HepG2 (cell line): ENCODE measurements around the gene ACSL6. TPM values are rescaled to one million over a fixed set of nuclear protein-coding genes. Genes with fewer than 3 reads are reported as not detected.

Experiments
- ATAC-seq: fragments of 200-7000 bp; cut with Tn5 transposase; 3 replicates; pipeline ENCODE4 v1.9.1; 2020; ENCODE audit warnings: mild to moderate bottlenecking, moderate library complexity
- BruUV-seq: library from RNA; stranded (reverse); fragments of 400-500 nt; replicated peaks from 2 replicates; lab custom pipeline; 2021; lab: Mats Ljungman, UMichigan
- CTCF ChIA-PET: fragments of 300-600 bp; formaldehyde crosslinking; extraction: SDS; loops from one replicate; lab custom pipeline; 2021; ENCODE audit warnings: low total read pairs, inconsistent platforms, low intra/inter-chr PET ratio; lab: Yijun Ruan, JAX
- POLR2A ChIA-PET: fragments of 350-600 bp; sonication (Branson Sonifier 250); formaldehyde crosslinking; loops from one replicate; lab custom pipeline; 2020; ENCODE audit warnings: antibody characterized with exemption, inconsistent platforms; lab: Yijun Ruan, JAX
- DNase-seq: peaks from one replicate; pipeline ENCODE4 v3.0.0-alpha.2; 2015; ENCODE audit warnings: low spot score
- FAIRE-seq: peaks from 3 replicates; lab custom pipeline; 2011; peaks lifted over from hg19 to GRCh38; lab: Jason Lieb, UNC
- H2AFZ ChIP-seq: one replicate; pipeline ENCODE4 v1.6.1; 2011; ENCODE audit warnings: low read length, inconsistent platforms
- H3K27ac ChIP-seq: fragments of 300-600 bp; 3 replicates; pipeline ENCODE4 v1.8.0; 2011; ENCODE audit warnings: mixed run types, mild to moderate bottlenecking, mixed read lengths, low read length, inconsistent platforms; ENCODE audit not compliant: insufficient read depth; ENCODE audit errors: extremely low read length
- H3K27me3 ChIP-seq, 2 experiments: fragments of 200-600 bp in 1 of 2; 2 replicates in 1 of 2; 3 replicates in 1 of 2; pipeline versions ENCODE4 v1.6.0 to v1.8.0; 2011; ENCODE audit warnings: low read length in 2 of 2, mild to moderate bottlenecking in 2 of 2, moderate library complexity in 2 of 2, inconsistent platforms in 1 of 2; ENCODE audit not compliant: insufficient read depth in 2 of 2, control insufficient read depth in 1 of 2
- H3K36me3 ChIP-seq, 2 experiments: fragments of 200-600 bp in 1 of 2; replicated peaks in 1 of 2; 2 replicates in 1 of 2; 3 replicates in 1 of 2; pipeline versions ENCODE4 v1.5.1 to v1.8.0; 2011; ENCODE audit warnings: low read length in 2 of 2, inconsistent platforms in 1 of 2; ENCODE audit not compliant: insufficient read depth in 2 of 2, control insufficient read depth in 1 of 2
- H3K4me1 ChIP-seq: 2 replicates; pipeline ENCODE4 v1.5.1; 2012; ENCODE audit warnings: low read length, inconsistent platforms; ENCODE audit not compliant: insufficient read depth
- H3K4me2 ChIP-seq: 2 replicates; pipeline ENCODE4 v1.6.0; 2011; ENCODE audit warnings: low read depth, low read length, inconsistent platforms
- H3K4me3 ChIP-seq, 3 experiments: fragments of 200-600 bp in 1 of 3; sonication (generic), shearing (Covaris generic) in 1 of 3; replicated peaks in 1 of 3; 2 replicates each; pipeline ENCODE4 v1.5.1; 2011 to 2016; ENCODE audit warnings: low read length in 3 of 3, inconsistent platforms in 2 of 3, low read depth in 2 of 3, mild to moderate bottlenecking in 2 of 3, control low read depth in 1 of 3, mixed read lengths in 1 of 3; ENCODE audit not compliant: insufficient read depth in 1 of 3
- H3K79me2 ChIP-seq: one replicate; pipeline ENCODE4 v1.6.1; 2011; ENCODE audit warnings: low read length, inconsistent platforms; ENCODE audit not compliant: insufficient read depth
- H3K9ac ChIP-seq: 2 replicates; pipeline ENCODE4 v1.6.0; 2011; ENCODE audit warnings: mild to moderate bottlenecking, low read depth, low read length, inconsistent platforms; ENCODE audit not compliant: insufficient read depth
- H3K9me3 ChIP-seq: 2 replicates; pipeline ENCODE4 v1.5.1; 2012; ENCODE audit warnings: mild to moderate bottlenecking, low read length
- H4K20me1 ChIP-seq: 2 replicates; pipeline ENCODE4 v1.6.0; 2011; ENCODE audit warnings: inconsistent platforms, mild to moderate bottlenecking, low read length, moderate library complexity; ENCODE audit not compliant: insufficient read depth
- BRF2 ChIP-seq: sonication (generic); formaldehyde crosslinking; IDR thresholded peaks from 2 replicates; pipeline ENCODE4 v1.8.1; 2022; ENCODE audit warnings: mild to moderate bottlenecking, missing genetic modification reagents
- DMAP1 ChIP-seq: IDR thresholded peaks from 2 replicates; pipeline ENCODE4 v1.6.1; 2016
- GABPB1 ChIP-seq: IDR thresholded peaks from 2 replicates; pipeline ENCODE4 v1.6.1; 2016; ENCODE audit warnings: mild to moderate bottlenecking, missing genetic modification reagents, moderate library complexity, missing compliant biosample characterization
- REXO4 ChIP-seq: sonication (generic); formaldehyde crosslinking; IDR thresholded peaks from 2 replicates; pipeline ENCODE4 v1.8.0; 2022; ENCODE audit warnings: missing genetic modification reagents, mild to moderate bottlenecking, borderline replicate concordance
- SRSF4 ChIP-seq: fragments of 200-400 bp; formaldehyde crosslinking; IDR thresholded peaks from one replicate; pipeline ENCODE4 v1.6.1; 2018; ENCODE audit warnings: mild to moderate bottlenecking, low read depth, low read length, moderate library complexity; ENCODE audit not compliant: poor library complexity, severe bottlenecking
- THAP9 ChIP-seq: sonication (generic); formaldehyde crosslinking; IDR thresholded peaks from 2 replicates; pipeline ENCODE4; 2020; ENCODE audit warnings: missing genetic modification reagents, mild to moderate bottlenecking, borderline replicate concordance
- ZNF143 ChIP-seq: sonication (generic); formaldehyde crosslinking; IDR thresholded peaks from 2 replicates; pipeline ENCODE4 v1.4.0; 2020; ENCODE audit warnings: missing genetic modification reagents
- ZNF337 ChIP-seq: sonication (generic); formaldehyde crosslinking; IDR thresholded peaks from 2 replicates; pipeline ENCODE4 v1.5.1; 2020; ENCODE audit warnings: missing genetic modification reagents, low read depth, mild to moderate bottlenecking, borderline replicate concordance
- ZNF724P ChIP-seq: sonication (generic); formaldehyde crosslinking; IDR thresholded peaks from 2 replicates; pipeline ENCODE4 v1.8.0; 2022; ENCODE audit warnings: missing genetic modification reagents, borderline replicate concordance
- ZNF878 ChIP-seq: sonication (generic); formaldehyde crosslinking; IDR thresholded peaks from 2 replicates; pipeline ENCODE4 v1.8.1; 2023; ENCODE audit warnings: mild to moderate bottlenecking, missing genetic modification reagents, moderate library complexity
- ZNF883 ChIP-seq: sonication (generic); formaldehyde crosslinking; IDR thresholded peaks from 2 replicates; pipeline ENCODE4 v1.5.1; 2020; ENCODE audit warnings: mild to moderate bottlenecking, missing genetic modification reagents; ENCODE audit errors: not compliant biosample characterization
- WGBS: methylation state at CpG from one replicate; pipeline ENCODE4 v1.1.6; 2017; ENCODE audit warnings: low lambda C conversion rate; 5-methylcytosine and 5-hydroxymethylcytosine counted together
- in situ Hi-C: cut with HindIII; loops from 2 replicates; pipeline ENCODE4 v1.10.0; 2017; ENCODE audit warnings: low pct_unique_long_range_greater_than_20kb; ENCODE audit not compliant: extremely low pct_ligation_motif_present
- intact Hi-C: fragments of 100-400 bp; cut with micrococcal nuclease; formaldehyde crosslinking; loops from one replicate; pipeline ENCODE4 v1.10.0; 2022; ENCODE audit not compliant: unreplicated experiment
- polyA plus RNA-seq, 8 experiments: library from polyadenylated mRNA; depleted of rRNA in 3 of 8; stranded (reverse) in 7 of 8; unstranded in 1 of 8; fragments of >200 nt; fragmentation: Illumina TruSeq in 4 of 8; extraction: Trizol in 4 of 8; gene quantifications; 2 replicates each; pipeline versions ENCODE4 v1.2.1 to v1.2.3, GENCODE V29; 2011 to 2016; ENCODE audit warnings: low read depth in 4 of 8, missing spikeins in 1 of 8, mixed read lengths in 1 of 8; ENCODE audit not compliant: insufficient read depth in 1 of 8
- total RNA-seq, 5 experiments: library from RNA; depleted of rRNA; stranded (reverse); fragments of >200 nt; fragmentation: Illumina TruSeq; extraction: Trizol; gene quantifications; 2 replicates each; pipeline ENCODE4 v1.2.3, GENCODE V29; 2016; ENCODE audit warnings: low read depth in 1 of 5

ACSL6 gene
- total and polyA plus RNA-seq, 2 of the 13 experiments (the other 11 are each of a cell fraction or from before 2014, with no cell fraction given) = 3.7 to 3.8 TPM

- in situ Hi-C loops = no loop called here
- DNase-seq = no peak
- Histone ChIP-seq H3K27ac (no peak overlapping the region), H2AFZ (no peak overlapping the region), H3K9me3 (no peaks in the 10 kb centered on the region), H3K9ac (no peak overlapping the region), H3K79me2 (no peaks in the 10 kb centered on the region), H4K20me1 (no peaks in the 10 kb centered on the region), H3K4me2 (no peak overlapping the region), H3K4me1 (no peaks in the 10 kb centered on the region), H3K27me3 (no peaks in the 10 kb centered on the region; a peak in 1 of 5 replicates), H3K36me3 (no peaks in the 10 kb centered on the region), H3K4me3 (no peak overlapping the region)
- CTCF ChIA-PET = no interaction called here
- TF ChIP-seq ZNF883 (CRISPR knock-in tag) (no peak), ZNF337 (CRISPR knock-in tag) (no peak), REXO4 (CRISPR knock-in tag) (no peak)
- POLR2A ChIA-PET = interaction anchor here (1.0 kb wide), 1 partner anchor 151 kb away, joined by 3 read pairs; the partner anchor contains the start of gene FNIP1
- 2% methylated on average over 2 of the region's 2 CpGs for WGBS
- BruUV-seq = no TSS peak
- ATAC-seq = no peak
- FAIRE-seq = no peak
- intact Hi-C loops = no loop called here
Observed at GRCh38 chr5:131947445-131947844, 64.0 kb downstream of the ACSL6 start.

GRCh38 chr5:131945551-131946168, 65.8 kb downstream of the ACSL6 start, which contains the start of gene MEIKIN:
MEIKIN (minus strand) TSS chr5:131945663; CDS start chr5:131945505, 158 bp downstream.
- Histone ChIP-seq H3K9me3 (no peaks in the 10 kb centered on the region), H3K4me3 (no peak within 1 kb of the TSS), H3K79me2 (no peaks in the 10 kb centered on the region), H3K27me3 (no peaks in the 10 kb centered on the region; a peak in 1 of 5 replicates), H3K4me1 (no peaks in the 10 kb centered on the region), H3K4me2 (no peak within 1 kb of the TSS), H2AFZ (no peak within 1 kb of the TSS), H3K27ac (no peak within 1 kb of the TSS), H3K36me3 (no peaks in the 10 kb centered on the region), H4K20me1 (no peaks in the 10 kb centered on the region), H3K9ac (no peak within 1 kb of the TSS)
- in situ Hi-C loops (no loop called here), intact Hi-C loops (no loop called here)
- 82% methylated on average over 18 of the region's 24 CpGs for WGBS
- DNase-seq (no peak), FAIRE-seq (no peak), ATAC-seq (no peak)
- TF ChIP-seq DMAP1 (no peak), GABPB1 (CRISPR knock-in tag) (no peak), ZNF724P (CRISPR knock-in tag) (no peak), ZNF878 (no peak), THAP9 (CRISPR knock-in tag) (no peak), BRF2 (no peak), ZNF143 (CRISPR knock-in tag) (no peak), SRSF4 (no peak)
- BruUV-seq = no TSS peak
- ChIA-PET CTCF (no interaction called here), POLR2A (interaction anchor here (0.7 to 1.2 kb wide), 2 partner anchors 52 to 57 kb away, joined by 3 read pairs; no protein-coding TSS in a partner anchor)
